GM04503 (cell line): Measurements from ENCODE around the gene MRPL24.
"Not testable (repeated sequence)": the region's sequence is repeated elsewhere in the genome, so short reads cannot be mapped to it uniquely, and the experiment has no call there.

Experiments used
- DNase-seq: peaks from one replicate; pipeline ENCODE4 v3.0.0-alpha.2; 2012; ENCODE audit warnings: low read depth

Gene MRPL24

DNA sequence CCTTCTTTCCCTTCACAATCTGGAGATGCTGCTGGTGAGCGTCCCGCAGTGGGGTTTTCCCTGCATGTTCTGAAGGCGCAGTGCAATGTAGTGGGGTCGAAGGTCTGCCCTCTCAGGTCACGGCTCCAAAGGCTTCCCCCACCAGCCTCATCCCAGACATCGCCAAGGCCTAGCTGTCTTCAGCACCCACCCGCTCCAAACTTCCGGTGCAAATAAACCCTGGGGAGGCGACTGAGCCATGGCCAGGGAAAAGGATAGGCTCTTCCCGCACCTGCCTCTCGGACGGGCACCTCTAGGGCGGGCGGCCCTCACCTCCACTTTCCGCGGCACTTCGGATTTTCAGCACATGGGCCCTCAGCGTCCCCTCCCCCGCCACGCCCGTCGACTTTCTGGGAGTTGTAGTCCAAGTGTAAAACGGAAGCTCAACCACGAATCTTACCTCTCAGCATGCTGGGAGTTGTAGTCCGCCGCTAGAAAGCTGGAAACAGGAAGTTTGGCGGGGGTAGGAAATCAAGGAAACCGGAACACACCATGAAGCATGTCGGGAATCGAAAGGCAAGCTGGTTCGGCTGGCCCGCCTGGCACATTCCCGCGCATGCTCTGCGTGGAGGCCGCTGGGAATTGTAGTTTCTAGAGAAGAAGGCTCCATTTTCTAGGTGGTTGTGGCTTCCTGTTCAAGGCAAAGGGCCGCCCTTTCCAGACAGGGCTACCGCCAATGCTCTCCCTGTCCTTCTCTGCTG is at the start of gene MRPL24:
Gene MRPL24 (minus strand): TSS at position 348 of the 740 bp plus-strand sequence. CDS start 2,384 bp downstream, outside the sequence.
- DNase-seq = peak; percentile 99

DNA sequence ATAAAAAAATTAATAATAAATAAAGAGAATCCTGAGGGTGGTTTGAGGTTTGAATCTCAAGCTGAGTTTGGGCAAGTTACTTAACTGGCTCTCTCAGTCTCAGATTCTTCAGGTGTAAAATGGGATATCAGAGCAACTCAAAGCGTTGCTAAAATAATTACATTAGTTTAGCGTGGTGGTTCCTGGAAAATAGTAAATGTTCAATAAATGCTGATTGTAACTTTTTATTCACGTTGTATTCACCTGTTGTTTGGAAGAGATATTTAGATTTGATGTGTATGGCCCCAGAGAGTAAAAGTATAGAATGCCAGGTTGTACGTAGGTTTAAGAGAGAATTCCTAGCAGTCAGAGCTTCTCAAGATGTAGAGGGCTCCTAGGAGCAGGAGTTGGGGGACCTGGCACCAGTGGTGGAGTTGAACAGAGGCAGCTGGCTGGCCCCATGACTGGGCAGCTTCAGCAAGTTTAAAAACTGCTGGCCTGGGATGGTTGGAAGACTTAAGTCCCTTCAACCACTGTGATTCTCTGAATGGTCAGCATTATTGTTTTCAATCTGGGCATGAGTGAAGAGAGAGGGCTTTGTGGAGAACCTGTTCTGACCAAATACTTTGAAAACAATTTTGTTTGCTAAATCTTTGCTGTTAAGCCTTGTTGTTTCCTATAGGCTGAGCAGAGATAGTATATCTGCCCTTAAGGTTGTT is 48.9 kb upstream of the MRPL24 start:
- no peak for DNase-seq

DNA sequence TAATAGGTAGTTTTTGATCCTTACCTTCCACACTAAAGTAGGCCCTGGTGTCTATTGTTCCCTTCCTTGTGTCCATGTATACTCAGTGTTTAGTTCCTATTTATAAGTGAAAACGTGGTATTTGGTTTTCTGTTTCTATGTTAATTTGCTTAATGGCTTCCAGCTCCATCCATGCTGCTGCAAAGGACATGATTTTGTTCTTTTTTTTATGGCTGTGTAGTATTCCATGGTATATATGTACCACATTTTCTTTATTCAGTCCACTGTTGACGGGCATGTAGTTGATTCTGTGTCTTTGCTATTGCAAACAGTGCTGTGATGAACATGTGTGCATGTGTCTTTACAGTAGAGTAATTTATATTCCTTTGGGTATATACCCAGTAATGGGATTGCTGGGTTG is 47.2 kb upstream of the MRPL24 start:
- DNase-seq = no peak

GRCh38 chr1:156786640-156787039 is 45.8 kb upstream of the MRPL24 start:
- DNase-seq = no peak

- no peak for DNase-seq
Measured at GRCh38 chr1:156785458-156785857, 44.6 kb upstream of the MRPL24 start.

- DNase-seq = peak; percentile 64
Measured at GRCh38 chr1:156781585-156782186, 40.8 kb upstream of the MRPL24 start.

- no peak for DNase-seq
Measured at GRCh38 chr1:156777573-156777972, 36.7 kb upstream of the MRPL24 start.

DNA sequence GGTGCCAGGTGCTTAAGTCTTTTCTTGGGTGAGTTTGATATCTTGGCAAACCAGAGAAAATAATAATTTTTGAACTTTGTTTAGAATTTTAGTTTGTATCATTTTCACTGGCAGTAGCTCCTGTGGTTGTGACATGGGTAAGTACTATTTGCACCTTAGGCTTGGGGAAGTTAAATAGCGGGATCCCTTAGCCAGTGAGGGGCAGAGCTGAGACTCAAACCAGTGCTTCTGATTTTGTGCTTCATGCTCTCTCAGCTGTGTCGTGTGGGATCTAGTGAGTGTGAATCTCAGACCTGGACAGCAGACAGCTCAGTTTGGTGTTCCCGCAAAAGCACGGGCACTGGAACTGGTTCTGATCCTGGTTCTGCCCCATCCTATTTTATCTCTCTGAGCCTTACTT is 36.1 kb upstream of the MRPL24 start:
- DNase-seq = no peak

- no peak for DNase-seq
Measured at GRCh38 chr1:156775799-156776198, 34.9 kb upstream of the MRPL24 start.

GRCh38 chr1:156773607-156774006 is 32.7 kb upstream of the MRPL24 start:
- no peak for DNase-seq

- no peak for DNase-seq
Measured at GRCh38 chr1:156772728-156773497, 32.0 kb upstream of the MRPL24 start.

DNA sequence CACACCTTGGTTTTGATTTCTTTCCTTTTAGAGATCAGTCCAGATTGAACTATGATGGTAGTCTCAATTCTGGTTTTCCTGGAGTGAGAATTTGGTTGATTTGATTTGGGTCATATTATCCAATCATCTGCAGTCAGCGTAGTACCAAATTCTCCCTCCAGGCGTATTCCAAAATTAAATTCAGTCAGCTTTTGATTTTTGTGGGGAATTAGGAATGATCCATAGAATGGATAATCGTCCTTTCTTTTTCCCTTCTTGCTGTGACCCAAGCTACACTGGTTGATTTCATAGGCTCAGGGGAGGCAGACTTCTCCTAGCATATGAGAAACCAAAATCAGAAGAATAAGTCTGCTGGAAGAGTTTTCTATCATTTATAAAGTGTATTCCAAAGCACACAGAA is 31.3 kb upstream of the MRPL24 start:
- DNase-seq = no peak

- no peak for DNase-seq
Measured at GRCh38 chr1:156768610-156769295, 27.9 kb upstream of the MRPL24 start.

DNA sequence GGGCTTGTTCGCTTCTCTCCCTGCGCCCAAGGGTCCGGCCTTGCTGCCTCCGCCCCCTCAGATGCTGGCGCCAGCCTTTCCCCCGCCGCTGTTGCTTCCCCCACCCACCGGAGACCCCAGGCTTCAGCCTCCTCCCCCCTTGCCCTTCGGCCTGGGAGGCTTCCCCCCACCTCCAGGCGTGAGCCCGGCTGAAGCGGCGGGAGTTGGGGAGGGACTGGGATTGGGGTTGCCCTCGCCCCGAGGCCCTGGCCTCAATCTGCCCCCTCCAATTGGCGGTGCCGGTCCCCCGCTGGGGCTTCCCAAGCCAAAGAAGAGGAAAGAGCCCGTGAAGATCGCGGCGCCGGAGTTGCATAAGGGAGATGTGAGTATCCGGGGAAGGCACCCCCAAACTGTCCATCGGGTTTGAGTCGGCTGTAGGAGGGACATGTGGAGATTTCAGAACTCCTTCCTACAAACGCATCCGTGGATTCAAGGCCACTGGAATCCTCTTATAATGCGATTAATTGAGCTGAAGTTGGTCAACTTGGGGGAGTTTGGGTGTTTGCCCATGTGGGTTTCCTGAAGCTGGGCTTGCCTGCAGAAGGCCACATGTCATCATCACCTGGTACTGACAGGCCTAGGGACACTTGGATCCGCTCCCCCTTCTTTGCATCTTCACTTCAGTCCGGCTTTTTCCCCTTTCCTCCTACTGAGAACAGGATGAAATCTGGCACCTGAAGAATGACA is 27.2 kb upstream of the MRPL24 start:
- no peak for DNase-seq

GRCh38 chr1:156767101-156767878 is 26.4 kb upstream of the MRPL24 start, which contains the start of gene PRCC:
Gene PRCC (plus strand): TSS chr1:156767535. CDS start chr1:156767772, 237 bp downstream.
- peak; percentile 100 for DNase-seq

- no peak for DNase-seq
Measured at GRCh38 chr1:156766298-156767100, 25.6 kb upstream of the MRPL24 start.

- DNase-seq = no peak
Measured at GRCh38 chr1:156765666-156766065, 24.8 kb upstream of the MRPL24 start.

GRCh38 chr1:156765136-156765535 is 24.2 kb upstream of the MRPL24 start:
- DNase-seq = not testable (repeated sequence)

DNA sequence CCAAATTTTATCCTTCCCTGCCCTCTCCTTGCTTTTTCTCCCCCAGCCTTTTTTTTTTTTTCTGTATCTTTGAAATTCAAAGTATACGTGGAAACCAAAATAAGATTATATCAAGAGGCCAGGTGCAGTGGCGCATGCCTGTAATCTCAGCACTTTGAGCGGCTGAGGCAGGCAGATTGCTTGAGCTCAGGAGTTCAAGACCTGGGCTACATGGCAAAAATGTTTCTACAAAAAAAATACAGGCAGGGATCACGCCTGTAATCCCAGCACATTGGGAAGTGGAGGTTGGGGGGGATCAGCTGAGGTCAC is 19.9 kb upstream of the MRPL24 start:
- no peak for DNase-seq
